PC-9 (cell line): ENCODE measurements around the gene TTC28.

Source experiments
- EZH2 ChIP-seq: fragments of 200-600 bp; sonication (generic); IDR thresholded peaks from 2 replicates; pipeline ENCODE4 v1.8.0; 2017; ENCODE audit warnings: antibody characterized with exemption, low read depth
- TF ChIP-seq, protein P1 (sequence below): fragments of 200-600 bp; sonication (generic); conservative IDR thresholded peaks from 2 replicates; pipeline ENCODE4 v1.6.1; 2017; ENCODE audit warnings: mixed run types, antibody characterized with exemption, mild to moderate bottlenecking, moderate library complexity

- TF ChIP-seq, protein P1, sequence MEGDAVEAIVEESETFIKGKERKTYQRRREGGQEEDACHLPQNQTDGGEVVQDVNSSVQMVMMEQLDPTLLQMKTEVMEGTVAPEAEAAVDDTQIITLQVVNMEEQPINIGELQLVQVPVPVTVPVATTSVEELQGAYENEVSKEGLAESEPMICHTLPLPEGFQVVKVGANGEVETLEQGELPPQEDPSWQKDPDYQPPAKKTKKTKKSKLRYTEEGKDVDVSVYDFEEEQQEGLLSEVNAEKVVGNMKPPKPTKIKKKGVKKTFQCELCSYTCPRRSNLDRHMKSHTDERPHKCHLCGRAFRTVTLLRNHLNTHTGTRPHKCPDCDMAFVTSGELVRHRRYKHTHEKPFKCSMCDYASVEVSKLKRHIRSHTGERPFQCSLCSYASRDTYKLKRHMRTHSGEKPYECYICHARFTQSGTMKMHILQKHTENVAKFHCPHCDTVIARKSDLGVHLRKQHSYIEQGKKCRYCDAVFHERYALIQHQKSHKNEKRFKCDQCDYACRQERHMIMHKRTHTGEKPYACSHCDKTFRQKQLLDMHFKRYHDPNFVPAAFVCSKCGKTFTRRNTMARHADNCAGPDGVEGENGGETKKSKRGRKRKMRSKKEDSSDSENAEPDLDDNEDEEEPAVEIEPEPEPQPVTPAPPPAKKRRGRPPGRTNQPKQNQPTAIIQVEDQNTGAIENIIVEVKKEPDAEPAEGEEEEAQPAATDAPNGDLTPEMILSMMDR = no peak
- TF ChIP-seq EZH2 = no peak
Measured at GRCh38 chr22:28597665-28598064, 82.0 kb downstream of the TTC28 start.
